ENCODE results near the gene KLHL28. TPM values are rescaled to one million over a fixed set of nuclear protein-coding genes. Genes with fewer than 3 reads are reported as not detected.
A peak's percentile ranks its signal among the peaks of the same experiment; 100 is the strongest.

KLHL28 gene
- total and polyA plus RNA-seq, 2 donors (not counting 3 experiments of a cell fraction or from before 2014, with no cell fraction given), result 2.9 to 7.3 TPM

- no peak for TF ChIP-seq MAX (IDR thresholded peaks at IDR 0.05; ENCODE audit: insufficient read depth, insufficient read length)
- TF ChIP-seq EZH2 (IDR thresholded peaks at IDR 0.05; ENCODE audit: borderline replicate concordance, low read depth, low read length, severe bottlenecking), result no peak
- TF ChIP-seq, protein P1, sequence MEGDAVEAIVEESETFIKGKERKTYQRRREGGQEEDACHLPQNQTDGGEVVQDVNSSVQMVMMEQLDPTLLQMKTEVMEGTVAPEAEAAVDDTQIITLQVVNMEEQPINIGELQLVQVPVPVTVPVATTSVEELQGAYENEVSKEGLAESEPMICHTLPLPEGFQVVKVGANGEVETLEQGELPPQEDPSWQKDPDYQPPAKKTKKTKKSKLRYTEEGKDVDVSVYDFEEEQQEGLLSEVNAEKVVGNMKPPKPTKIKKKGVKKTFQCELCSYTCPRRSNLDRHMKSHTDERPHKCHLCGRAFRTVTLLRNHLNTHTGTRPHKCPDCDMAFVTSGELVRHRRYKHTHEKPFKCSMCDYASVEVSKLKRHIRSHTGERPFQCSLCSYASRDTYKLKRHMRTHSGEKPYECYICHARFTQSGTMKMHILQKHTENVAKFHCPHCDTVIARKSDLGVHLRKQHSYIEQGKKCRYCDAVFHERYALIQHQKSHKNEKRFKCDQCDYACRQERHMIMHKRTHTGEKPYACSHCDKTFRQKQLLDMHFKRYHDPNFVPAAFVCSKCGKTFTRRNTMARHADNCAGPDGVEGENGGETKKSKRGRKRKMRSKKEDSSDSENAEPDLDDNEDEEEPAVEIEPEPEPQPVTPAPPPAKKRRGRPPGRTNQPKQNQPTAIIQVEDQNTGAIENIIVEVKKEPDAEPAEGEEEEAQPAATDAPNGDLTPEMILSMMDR (IDR thresholded peaks at IDR 0.05; ENCODE audit: extremely low read depth in 1 of 2, insufficient read depth in 1 of 2, low read depth in 1 of 2, low read length in 2 of 2), result no peak
- TF ChIP-seq POLR2A (IDR thresholded peaks at IDR 0.05; ENCODE audit: low read depth, low read length), result peak; percentile 65
- TF ChIP-seq FOS (IDR thresholded peaks at IDR 0.05; ENCODE audit: borderline replicate concordance, insufficient read depth, low read length), result no peak
- TF ChIP-seq JUN (IDR thresholded peaks at IDR 0.05; ENCODE audit: borderline replicate concordance, insufficient read depth, insufficient read length, low read depth), result no peak
- no peak for TF ChIP-seq GATA2 (IDR thresholded peaks at IDR 0.05; ENCODE audit: insufficient read depth, insufficient read length, low read depth, low read length)
- peak; percentile 37 for TF ChIP-seq POLR2AphosphoS5 (IDR thresholded peaks at IDR 0.05; ENCODE audit: insufficient read depth, low read depth, low read length)
- no peak for TF ChIP-seq MYC (IDR thresholded peaks at IDR 0.05; ENCODE audit: low read depth, low read length)
- POLR2A ChIA-PET, result interaction anchor here (0.7 to 1.0 kb wide), 3 partner anchors 65 to 359 kb away, joined by 3 to 7 read pairs (median 5); partner anchors contain the start of genes KLHL28 and TOGARAM1
- Histone ChIP-seq H4K20me1 (replicated peaks; ENCODE audit: control insufficient read depth, extremely low read depth, insufficient read depth, low read length) (no peaks in the 10 kb centered on the region), H3K27me3 (ENCODE audit: control insufficient read depth in 2 of 2, insufficient read depth in 2 of 2, low read length in 2 of 2) (no peaks in the 10 kb centered on the region), H3K36me3 (ENCODE audit: control insufficient read depth in 2 of 2, extremely low read depth in 1 of 2, insufficient read depth in 2 of 2, low read length in 2 of 2) (no peaks in the 10 kb centered on the region), H3K9ac (replicated peaks; ENCODE audit: extremely low read depth, insufficient read depth, low read length) (peak overlapping the region; percentile 90), H3K79me2 (ENCODE audit: control insufficient read depth, insufficient read depth, low read length) (no peaks in the 10 kb centered on the region), H2AFZ (ENCODE audit: low read depth, low read length) (peak overlapping the region; percentile 93), H3K9me3 (replicated peaks; ENCODE audit: control insufficient read depth, insufficient read depth, low read length) (no peaks in the 10 kb centered on the region), H3K9me1 (replicated peaks; ENCODE audit: control insufficient read depth, extremely low read depth, insufficient read depth, low read length) (no peaks in the 10 kb centered on the region), H3K4me3 (replicated peaks in 1 of 3; ENCODE audit: insufficient read depth in 1 of 3, low read depth in 1 of 3, low read length in 3 of 3) (peak overlapping the region; percentile 64 to 76 (median 75)), H3K4me1 (ENCODE audit: control insufficient read depth, extremely low read depth, insufficient read depth, low read length) (peaks cover 12% of the 10 kb centered on the region), H3K4me2 (ENCODE audit: insufficient read depth, low read length) (peak overlapping the region; percentile 95), H3K27ac (ENCODE audit: insufficient read depth, low read depth, low read length) (peak overlapping the region; percentile 68)
- peak; percentile 97 for DNase-seq (ENCODE audit: low read depth, low spot score)
- peak; percentile 95 for FAIRE-seq
- BruUV-seq (replicated peaks), result no TSS peak
- dilution Hi-C loops (cut with MboI; ENCODE audit: extremely low pct_ligation_motif_present, low sequenced_read_pairs), result no loop called here
- intact Hi-C loops (cut with micrococcal nuclease), result loop anchor here (1.0 to 5.0 kb wide), 4 partner anchors 64 to 356 kb away; partner anchors contain the start of genes FKBP3, KLHL28, MIS18BP1 and PRPF39
- CTCF ChIA-PET, result interaction anchor here (0.6 to 1.4 kb wide), 4 partner anchors 13 to 372 kb away, joined by 3 to 8 read pairs (median 4); no protein-coding TSS in a partner anchor
Observed at GRCh38 chr14:44897041-44897844, 64.5 kb downstream of the KLHL28 start.

Data from endothelial cell of umbilical vein (primary cell).